Measurements from ENCODE around the gene HAND2. TPM values are rescaled to one million over a fixed set of nuclear protein-coding genes. Genes with fewer than 3 reads are reported as not detected.

Gene HAND2
- total RNA-seq (not detected), polyA plus RNA-seq (not detected)

DNA sequence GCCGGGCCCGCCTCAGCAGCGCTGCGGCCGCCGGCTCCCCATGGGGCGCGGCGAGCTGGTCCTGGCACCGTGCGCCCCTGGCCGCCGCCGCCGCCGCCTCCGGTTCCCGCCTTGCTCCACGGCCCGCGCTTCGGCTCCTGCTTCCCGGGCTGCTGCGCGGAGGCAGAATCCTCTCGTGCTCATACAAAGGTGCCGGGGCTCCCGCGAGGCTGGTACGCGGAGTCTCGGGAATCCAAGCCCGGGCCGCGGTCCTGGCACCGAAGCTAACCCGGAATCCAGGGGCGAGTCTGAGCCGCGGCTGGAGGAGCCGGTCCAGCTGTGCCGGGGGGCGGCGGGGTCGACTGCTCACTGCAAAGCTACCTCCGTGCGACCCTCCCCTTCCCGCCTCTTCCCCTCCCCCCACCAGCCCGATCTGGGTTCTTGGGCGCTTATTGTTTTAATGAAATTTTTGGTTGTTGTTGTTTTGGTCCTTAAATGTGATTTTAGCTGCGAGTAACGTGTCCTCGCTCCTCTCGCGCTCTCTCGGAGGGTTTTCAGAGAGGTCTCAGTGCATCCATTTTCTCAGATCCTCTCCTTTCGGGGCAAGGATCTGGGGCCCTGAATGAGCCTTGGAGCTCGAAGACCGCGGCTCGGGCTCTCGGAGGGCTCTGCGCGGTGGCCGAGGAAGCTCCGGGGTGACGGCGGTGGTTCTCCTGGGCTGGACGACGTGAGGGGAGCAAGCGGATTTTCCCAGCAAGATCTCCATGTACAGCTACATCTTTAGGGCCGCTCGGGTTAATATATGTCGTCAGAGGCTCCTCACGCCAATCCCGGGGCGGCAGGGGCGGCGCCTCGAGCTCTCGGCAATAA lies at the start of gene HAND2:
TSS of gene HAND2 (minus strand) at position 753 of the 849 bp plus-strand sequence. CDS start 940 bp downstream, outside the sequence.
- POLR2A ChIA-PET (ENCODE audit: partially characterized antibody) = interaction anchor here (1.3 kb wide), 1 partner anchor 9 kb away, joined by 4 read pairs; no protein-coding TSS in a partner anchor
- H3K9me3 Mint-ChIP-seq = peaks cover 0 to 59% (median 22%) of the 10 kb centered on the region in 8 donors
- H3K4me3 ChIP-seq (ENCODE audit: low read length in 2 of 2) = no peak within 1 kb of the TSS

GRCh38 chr4:173578956-173579355 lies 48.9 kb upstream of the HAND2 start:
- DNase-seq = no peak
- ChIA-PET CTCF (ENCODE audit: partially characterized antibody) (interaction anchor here (1.4 kb wide), 1 partner anchor 11 kb away, joined by 3 read pairs; no protein-coding TSS in a partner anchor), POLR2A (ENCODE audit: partially characterized antibody) (no interaction called here)
- no peaks in the 10 kb centered on the region for H3K4me1 ChIP-seq (ENCODE audit: insufficient read depth, low read length)
- H3K9me3 ChIP-seq (ENCODE audit: control insufficient read depth in 1 of 2, low read length in 2 of 2) = no peaks in the 10 kb centered on the region
- Mint-ChIP-seq H3K4me1 (no peaks in the 10 kb centered on the region), H3K27me3 (peaks cover 0 to 1% of the 10 kb centered on the region in 2 donors), H3K36me3 (no peaks in the 10 kb centered on the region), H3K4me3 (no peak overlapping the region), H3K9me3 (no peaks in the 10 kb centered on the region), H3K27ac (no peak overlapping the region)
- no peaks in the 10 kb centered on the region for H3K27me3 ChIP-seq (ENCODE audit: insufficient read depth, low read length)
- H3K36me3 ChIP-seq (ENCODE audit: insufficient read depth, low read length) = no peaks in the 10 kb centered on the region
- intact Hi-C loops (cut with micrococcal nuclease) = no loop called here
- no peak overlapping the region for H3K27ac ChIP-seq (ENCODE audit: low read depth, low read length)
- H3K4me3 ChIP-seq (ENCODE audit: low read length in 2 of 2) = no peak overlapping the region

More for the DNA sequence above, at the start of gene HAND2:
- peaks cover 11 to 31% (median 21%) of the 10 kb centered on the region in 4 donors for H3K4me1 Mint-ChIP-seq
- no peaks in the 10 kb centered on the region for H3K9me3 ChIP-seq (ENCODE audit: control insufficient read depth in 1 of 2, low read length in 2 of 2)
- CTCF ChIA-PET (ENCODE audit: partially characterized antibody) = no interaction called here
- peaks cover 15% of the 10 kb centered on the region for H3K4me1 ChIP-seq (ENCODE audit: insufficient read depth, low read length)
- H3K4me3 Mint-ChIP-seq = peak within 1 kb of the TSS; percentile 47 to 82 (median 72)
- H3K27me3 ChIP-seq (ENCODE audit: insufficient read depth, low read length) = peaks cover 92% of the 10 kb centered on the region
- no peak within 1 kb of the TSS for H3K27ac ChIP-seq (ENCODE audit: low read depth, low read length)
- H3K27me3 Mint-ChIP-seq = peaks cover 71 to 76% of the 10 kb centered on the region in 2 donors
- DNase-seq = no peak
- no peaks in the 10 kb centered on the region for H3K36me3 ChIP-seq (ENCODE audit: insufficient read depth, low read length)
- H3K27ac Mint-ChIP-seq = peak within 1 kb of the TSS in 3 of 7 donors; percentile 77 to 81 (median 78)
- intact Hi-C loops (cut with micrococcal nuclease) = loop anchor here (10.0 kb wide), 1 partner anchor 685 kb away; no protein-coding TSS in a partner anchor
- H3K36me3 Mint-ChIP-seq = peaks cover 0 to 2% of the 10 kb centered on the region in 2 donors

GRCh38 chr4:173577963-173578362 lies 47.9 kb upstream of the HAND2 start:
- CTCF ChIA-PET (ENCODE audit: partially characterized antibody) = no interaction called here
- intact Hi-C loops (cut with micrococcal nuclease) = no loop called here
- Mint-ChIP-seq H3K4me3 (no peak overlapping the region), H3K27me3 (peaks cover 2 to 5% of the 10 kb centered on the region in 2 donors), H3K27ac (no peak overlapping the region), H3K9me3 (no peaks in the 10 kb centered on the region), H3K36me3 (no peaks in the 10 kb centered on the region), H3K4me1 (no peaks in the 10 kb centered on the region)
- H3K36me3 ChIP-seq (ENCODE audit: insufficient read depth, low read length) = no peaks in the 10 kb centered on the region
- no peaks in the 10 kb centered on the region for H3K27me3 ChIP-seq (ENCODE audit: insufficient read depth, low read length)
- H3K9me3 ChIP-seq (ENCODE audit: control insufficient read depth in 1 of 2, low read length in 2 of 2) = no peaks in the 10 kb centered on the region
- POLR2A ChIA-PET (ENCODE audit: partially characterized antibody) = no interaction called here
- no peak for DNase-seq
- no peak overlapping the region for H3K27ac ChIP-seq (ENCODE audit: low read depth, low read length)
- no peak overlapping the region for H3K4me3 ChIP-seq (ENCODE audit: low read length in 2 of 2)
- no peaks in the 10 kb centered on the region for H3K4me1 ChIP-seq (ENCODE audit: insufficient read depth, low read length)

- no peak for DNase-seq
- intact Hi-C loops (cut with micrococcal nuclease) = no loop called here
- no peak overlapping the region for H3K4me3 ChIP-seq (ENCODE audit: low read length in 2 of 2)
- H3K27ac ChIP-seq (ENCODE audit: low read depth, low read length) = no peak overlapping the region
- no peaks in the 10 kb centered on the region for H3K9me3 ChIP-seq (ENCODE audit: control insufficient read depth in 1 of 2, low read length in 2 of 2)
- ChIA-PET POLR2A (ENCODE audit: partially characterized antibody) (no interaction called here), CTCF (ENCODE audit: partially characterized antibody) (no interaction called here)
- Mint-ChIP-seq H3K27ac (no peak overlapping the region), H3K36me3 (no peaks in the 10 kb centered on the region), H3K27me3 (peaks cover 2 to 9% of the 10 kb centered on the region in 2 donors), H3K4me1 (no peaks in the 10 kb centered on the region), H3K9me3 (no peaks in the 10 kb centered on the region), H3K4me3 (no peak overlapping the region)
- H3K27me3 ChIP-seq (ENCODE audit: insufficient read depth, low read length) = no peaks in the 10 kb centered on the region
- H3K36me3 ChIP-seq (ENCODE audit: insufficient read depth, low read length) = no peaks in the 10 kb centered on the region
- H3K4me1 ChIP-seq (ENCODE audit: insufficient read depth, low read length) = no peaks in the 10 kb centered on the region
Observed at GRCh38 chr4:173575482-173576152, 45.6 kb upstream of the HAND2 start.

DNA sequence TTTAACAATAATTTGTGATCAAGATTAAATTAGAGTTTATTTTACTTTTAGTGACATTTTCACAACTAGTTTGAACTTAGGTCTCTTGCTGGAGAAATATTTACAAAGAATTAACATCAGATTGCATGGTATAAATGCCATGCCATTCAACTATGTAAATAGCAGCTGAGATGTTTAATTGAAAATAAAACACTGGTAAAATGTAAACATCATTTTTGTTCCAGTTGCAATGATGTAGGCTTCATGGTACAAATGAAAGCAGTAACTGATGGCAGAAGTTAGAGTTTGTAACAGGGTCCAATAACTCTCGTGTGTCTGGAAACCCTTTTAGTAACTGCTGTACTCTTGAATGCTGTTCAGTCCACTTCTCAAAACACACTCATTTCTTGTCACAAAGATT lies 43.7 kb upstream of the HAND2 start:
- H3K36me3 Mint-ChIP-seq = no peaks in the 10 kb centered on the region
- Histone ChIP-seq H3K27me3 (ENCODE audit: insufficient read depth, low read length) (no peaks in the 10 kb centered on the region), H3K27ac (ENCODE audit: low read depth, low read length) (no peak overlapping the region), H3K9me3 (ENCODE audit: control insufficient read depth in 1 of 2, low read length in 2 of 2) (no peaks in the 10 kb centered on the region), H3K36me3 (ENCODE audit: insufficient read depth, low read length) (no peaks in the 10 kb centered on the region), H3K4me3 (ENCODE audit: low read length in 2 of 2) (no peak overlapping the region), H3K4me1 (ENCODE audit: insufficient read depth, low read length) (no peaks in the 10 kb centered on the region)
- ChIA-PET POLR2A (ENCODE audit: partially characterized antibody) (no interaction called here), CTCF (ENCODE audit: partially characterized antibody) (no interaction called here)
- H3K9me3 Mint-ChIP-seq = no peaks in the 10 kb centered on the region
- no peaks in the 10 kb centered on the region for H3K4me1 Mint-ChIP-seq
- DNase-seq = no peak
- no peak overlapping the region for H3K27ac Mint-ChIP-seq
- H3K4me3 Mint-ChIP-seq = no peak overlapping the region
- H3K27me3 Mint-ChIP-seq = peaks cover 2 to 16% of the 10 kb centered on the region in 2 donors
- intact Hi-C loops (cut with micrococcal nuclease) = no loop called here

DNA sequence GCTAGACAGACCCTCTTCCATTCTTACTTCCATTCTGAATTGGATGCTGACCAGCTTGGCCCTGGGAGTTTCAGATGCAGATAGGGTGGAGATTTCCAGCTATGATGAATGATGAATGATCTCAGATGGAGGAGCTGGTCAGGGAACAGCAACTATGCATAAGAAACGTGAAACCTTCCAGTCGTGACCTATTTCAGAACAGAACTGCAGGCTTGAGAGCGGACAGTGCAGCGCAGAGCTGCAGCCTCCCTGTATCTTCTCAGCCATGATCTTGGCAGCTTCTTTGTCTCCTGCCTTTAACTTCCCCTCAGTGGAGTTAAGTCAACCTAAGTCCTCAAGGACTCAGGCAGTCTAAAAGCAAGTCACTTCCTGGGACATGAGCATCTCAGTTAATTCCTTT lies 43.3 kb upstream of the HAND2 start:
- ChIA-PET POLR2A (ENCODE audit: partially characterized antibody) (no interaction called here), CTCF (ENCODE audit: partially characterized antibody) (no interaction called here)
- no peak overlapping the region for H3K4me3 ChIP-seq (ENCODE audit: low read length in 2 of 2)
- H3K36me3 ChIP-seq (ENCODE audit: insufficient read depth, low read length) = no peaks in the 10 kb centered on the region
- Mint-ChIP-seq H3K9me3 (no peaks in the 10 kb centered on the region), H3K4me3 (no peak overlapping the region), H3K27ac (no peak overlapping the region), H3K36me3 (no peaks in the 10 kb centered on the region), H3K4me1 (no peaks in the 10 kb centered on the region), H3K27me3 (peaks cover 3 to 16% of the 10 kb centered on the region in 2 donors)
- no peak for DNase-seq
- intact Hi-C loops (cut with micrococcal nuclease) = no loop called here
- no peak overlapping the region for H3K27ac ChIP-seq (ENCODE audit: low read depth, low read length)
- H3K9me3 ChIP-seq (ENCODE audit: control insufficient read depth in 1 of 2, low read length in 2 of 2) = no peaks in the 10 kb centered on the region
- H3K4me1 ChIP-seq (ENCODE audit: insufficient read depth, low read length) = no peaks in the 10 kb centered on the region
- H3K27me3 ChIP-seq (ENCODE audit: insufficient read depth, low read length) = no peaks in the 10 kb centered on the region

GRCh38 chr4:173572493-173573129 lies 42.6 kb upstream of the HAND2 start:
- no peak overlapping the region for H3K4me3 Mint-ChIP-seq
- CTCF ChIA-PET (ENCODE audit: partially characterized antibody) = no interaction called here
- Histone ChIP-seq H3K4me3 (ENCODE audit: low read length in 2 of 2) (no peak overlapping the region), H3K4me1 (ENCODE audit: insufficient read depth, low read length) (no peaks in the 10 kb centered on the region), H3K36me3 (ENCODE audit: insufficient read depth, low read length) (no peaks in the 10 kb centered on the region), H3K27ac (ENCODE audit: low read depth, low read length) (no peak overlapping the region), H3K27me3 (ENCODE audit: insufficient read depth, low read length) (no peaks in the 10 kb centered on the region), H3K9me3 (ENCODE audit: control insufficient read depth in 1 of 2, low read length in 2 of 2) (no peaks in the 10 kb centered on the region)
- H3K27ac Mint-ChIP-seq = no peak overlapping the region
- intact Hi-C loops (cut with micrococcal nuclease) = no loop called here
- POLR2A ChIA-PET (ENCODE audit: partially characterized antibody) = no interaction called here
- no peaks in the 10 kb centered on the region for H3K9me3 Mint-ChIP-seq
- no peaks in the 10 kb centered on the region for H3K4me1 Mint-ChIP-seq
- H3K36me3 Mint-ChIP-seq = no peaks in the 10 kb centered on the region
- DNase-seq = no peak
- H3K27me3 Mint-ChIP-seq = peaks cover 4 to 18% of the 10 kb centered on the region in 2 donors

Measured in CD4-positive, alpha-beta memory T cell (primary cell).